LNCAP (cell line): Measurements from ENCODE around the gene FAM111B.
"Not testable (repeated sequence)": the region's sequence is repeated elsewhere in the genome, so short reads cannot be mapped to it uniquely, and the experiment has no call there.

ENCODE experiments used
- TF ChIP-seq, protein P1 (sequence below): fragments of 450-650 bp; IDR thresholded peaks from 2 replicates; pipeline ENCODE4 v1.5.1; 2017; ENCODE audit warnings: mild to moderate bottlenecking

Gene FAM111B

DNA sequence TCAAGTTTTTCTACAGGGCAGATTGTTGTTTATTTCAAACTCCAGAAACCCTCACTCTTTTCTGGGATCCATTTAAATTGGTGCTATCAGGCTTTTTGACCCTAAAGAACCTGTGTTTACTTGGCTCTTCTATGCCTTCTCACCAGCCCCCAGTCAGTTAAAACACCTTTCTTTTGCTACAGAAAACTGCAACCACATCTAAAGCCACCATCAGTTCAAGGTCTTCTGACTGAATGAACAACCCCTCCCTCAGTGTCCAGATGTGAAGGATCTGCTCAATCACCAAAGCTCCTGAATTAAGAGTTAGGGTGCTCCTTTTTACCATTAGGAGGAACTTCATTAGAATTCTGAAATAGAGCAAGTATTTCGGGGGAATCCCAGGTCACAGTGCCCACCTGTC, 28.0 kb upstream of the FAM111B start:
- TF ChIP-seq, protein P1, sequence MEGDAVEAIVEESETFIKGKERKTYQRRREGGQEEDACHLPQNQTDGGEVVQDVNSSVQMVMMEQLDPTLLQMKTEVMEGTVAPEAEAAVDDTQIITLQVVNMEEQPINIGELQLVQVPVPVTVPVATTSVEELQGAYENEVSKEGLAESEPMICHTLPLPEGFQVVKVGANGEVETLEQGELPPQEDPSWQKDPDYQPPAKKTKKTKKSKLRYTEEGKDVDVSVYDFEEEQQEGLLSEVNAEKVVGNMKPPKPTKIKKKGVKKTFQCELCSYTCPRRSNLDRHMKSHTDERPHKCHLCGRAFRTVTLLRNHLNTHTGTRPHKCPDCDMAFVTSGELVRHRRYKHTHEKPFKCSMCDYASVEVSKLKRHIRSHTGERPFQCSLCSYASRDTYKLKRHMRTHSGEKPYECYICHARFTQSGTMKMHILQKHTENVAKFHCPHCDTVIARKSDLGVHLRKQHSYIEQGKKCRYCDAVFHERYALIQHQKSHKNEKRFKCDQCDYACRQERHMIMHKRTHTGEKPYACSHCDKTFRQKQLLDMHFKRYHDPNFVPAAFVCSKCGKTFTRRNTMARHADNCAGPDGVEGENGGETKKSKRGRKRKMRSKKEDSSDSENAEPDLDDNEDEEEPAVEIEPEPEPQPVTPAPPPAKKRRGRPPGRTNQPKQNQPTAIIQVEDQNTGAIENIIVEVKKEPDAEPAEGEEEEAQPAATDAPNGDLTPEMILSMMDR = no peak

DNA sequence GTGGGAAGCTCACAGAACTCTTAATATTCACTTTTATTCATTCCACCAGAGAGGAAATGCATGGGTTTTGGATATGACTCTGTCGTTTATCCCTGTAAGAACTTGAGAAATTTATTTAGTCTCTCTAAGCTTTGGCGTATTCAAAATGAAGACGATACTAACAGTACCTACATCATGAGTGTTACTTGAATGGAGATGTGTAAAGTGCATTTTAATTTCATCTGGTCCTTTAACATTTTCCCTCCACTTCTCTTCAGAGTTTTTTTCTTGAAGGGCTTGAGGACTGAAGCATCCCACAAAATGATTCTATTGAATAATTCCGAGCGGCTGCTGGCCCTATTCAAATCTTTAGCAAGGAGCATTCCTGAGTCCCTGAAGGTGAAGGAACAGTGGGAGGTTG, 21.0 kb upstream of the FAM111B start, which contains the start of gene GLYATL1B:
GLYATL1B (plus strand) TSS at position 301 of the 400 bp plus-strand sequence; CDS start at position 301, 0 bp downstream.
- TF ChIP-seq, protein P1 = not testable (repeated sequence)

DNA sequence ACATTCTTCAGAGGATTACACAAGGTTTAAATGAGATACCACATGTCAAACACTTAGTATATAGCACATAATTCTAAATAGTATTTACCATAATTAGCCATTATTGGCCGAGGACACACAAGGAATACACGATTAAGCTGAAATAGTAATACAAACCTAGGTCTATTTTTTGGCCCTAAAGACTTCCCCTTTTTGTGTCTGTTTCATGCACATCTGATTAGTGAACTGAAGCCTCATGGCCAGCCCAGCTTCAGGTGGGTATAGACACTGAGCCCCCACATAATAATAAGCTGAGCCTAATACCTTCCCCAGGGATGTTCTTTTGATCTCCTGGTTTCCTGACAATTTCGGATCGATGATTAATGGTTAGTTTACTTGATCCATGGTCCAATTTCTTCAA, 18.9 kb upstream of the FAM111B start:
- TF ChIP-seq, protein P1 = no peak

DNA sequence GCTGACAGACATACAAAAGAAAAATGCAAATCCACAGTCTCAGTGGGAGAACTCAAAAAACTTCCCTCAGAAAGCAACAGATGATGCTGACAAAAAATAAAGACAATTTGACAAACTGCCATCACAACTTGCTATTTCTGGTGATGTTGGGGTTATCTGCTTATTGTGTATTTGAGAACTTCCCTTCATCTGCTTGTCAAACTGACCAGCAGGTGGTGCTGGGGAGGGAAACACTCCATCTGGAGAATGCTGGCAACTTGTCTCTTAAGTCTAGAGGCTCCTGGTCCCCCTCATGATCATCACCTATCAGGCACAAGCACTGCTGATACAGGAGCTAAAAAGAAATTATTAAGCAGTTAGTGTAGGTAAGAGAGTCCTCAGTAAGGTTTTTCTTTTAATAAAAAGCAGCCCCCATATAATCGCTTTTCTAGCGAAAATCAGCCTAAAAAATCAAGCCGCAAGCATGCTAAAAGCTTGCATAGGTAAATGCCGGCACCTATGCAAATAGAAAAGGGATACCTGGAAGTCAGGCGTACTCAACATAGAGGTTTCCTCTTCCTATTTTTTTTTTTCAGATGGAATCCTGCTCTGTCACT, 9.8 kb upstream of the FAM111B start:
- TF ChIP-seq, protein P1 = peak; percentile 53

DNA sequence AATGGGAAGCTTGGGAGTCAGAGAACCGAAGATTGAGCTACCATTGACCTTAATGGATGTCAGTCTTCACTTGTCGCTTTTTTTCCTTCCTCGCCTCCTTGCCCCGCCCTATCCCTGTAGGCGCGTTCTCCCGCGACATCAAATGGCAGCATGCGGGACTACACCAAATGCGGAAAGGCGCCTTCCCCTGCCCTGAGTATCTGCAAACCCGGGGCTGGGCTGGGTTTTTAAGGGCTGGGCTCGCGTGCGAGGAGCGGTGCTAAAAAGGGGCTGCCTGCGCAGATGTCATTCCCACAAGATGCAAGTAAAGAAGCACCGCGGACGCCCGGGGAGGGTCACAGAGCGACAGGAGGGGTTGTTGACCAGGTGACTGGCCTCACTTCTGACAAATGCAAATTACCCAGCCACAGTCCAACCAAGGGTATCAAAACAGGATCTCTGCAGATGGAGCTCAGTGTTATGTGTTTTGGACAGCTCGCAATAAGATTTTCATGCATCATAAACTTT, 4.7 kb upstream of the FAM111B start:
- TF ChIP-seq, protein P1 = no peak

DNA sequence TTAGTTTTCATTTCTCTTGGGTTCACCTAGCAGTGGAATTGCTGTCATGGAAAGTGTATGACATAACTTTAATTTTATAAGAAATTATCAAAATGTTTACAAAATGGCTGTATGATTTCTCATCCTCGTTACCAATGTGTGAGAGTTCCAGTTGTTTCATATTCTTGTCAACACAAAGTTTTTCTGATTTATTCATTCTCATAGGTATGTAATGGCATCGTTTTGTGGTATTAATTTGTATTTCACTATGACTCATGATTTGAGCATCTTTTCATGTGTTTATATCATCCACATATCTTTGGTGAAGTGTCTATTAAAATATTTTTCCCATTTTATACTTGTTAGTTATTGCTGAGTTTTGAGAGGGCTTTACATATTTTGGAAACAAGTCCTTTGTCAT, 5.5 kb downstream of the FAM111B start:
- TF ChIP-seq, protein P1 = no peak

DNA sequence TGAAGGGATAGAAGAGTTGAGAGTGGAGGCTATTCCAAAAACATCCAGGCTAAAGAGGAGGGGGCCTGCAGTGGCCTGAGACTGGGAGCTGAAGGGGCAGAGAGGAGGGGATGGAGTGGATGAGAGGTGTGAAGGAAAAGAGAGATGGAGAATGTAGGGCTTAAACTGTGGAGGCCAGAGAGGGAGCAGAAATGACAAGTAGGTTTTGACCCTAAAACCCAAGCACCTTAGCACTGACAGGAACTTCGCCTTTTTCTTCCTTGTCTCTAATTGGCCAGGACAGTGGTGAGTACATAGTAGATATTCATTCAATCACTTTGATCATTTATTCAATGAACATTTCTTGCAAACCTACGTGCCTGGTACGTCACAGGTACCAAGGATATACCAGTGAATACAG, 7.3 kb downstream of the FAM111B start:
- TF ChIP-seq, protein P1 = no peak

DNA sequence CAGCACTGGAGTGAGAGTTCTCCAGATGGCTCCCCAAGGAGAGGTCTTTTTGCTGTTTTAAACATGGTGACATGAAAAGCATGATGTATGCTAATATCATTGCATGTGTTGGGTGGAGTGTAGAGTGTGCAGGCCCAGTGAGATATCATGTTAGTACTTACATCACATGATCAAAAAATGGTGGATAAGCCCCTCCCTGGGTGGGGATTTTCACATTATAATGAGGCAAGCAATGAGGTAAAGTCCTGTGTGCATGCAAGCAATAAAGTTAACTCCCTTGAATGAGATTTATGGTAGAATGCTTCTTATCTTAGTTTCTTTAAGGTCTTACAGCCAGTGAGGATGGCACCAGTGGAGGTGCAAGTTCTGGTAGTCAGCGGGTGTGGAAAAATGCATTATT, 8.5 kb downstream of the FAM111B start:
- TF ChIP-seq, protein P1 = no peak
